ENCODE measurements around the gene FBXO3. TPM values are rescaled to one million over a fixed set of nuclear protein-coding genes. Genes with fewer than 3 reads are reported as not detected.

FBXO3 gene
- total and polyA plus RNA-seq, 2 of the 13 experiments (the other 11 are each of a cell fraction or from before 2014, with no cell fraction given): 20.4 to 27.6 TPM

DNA sequence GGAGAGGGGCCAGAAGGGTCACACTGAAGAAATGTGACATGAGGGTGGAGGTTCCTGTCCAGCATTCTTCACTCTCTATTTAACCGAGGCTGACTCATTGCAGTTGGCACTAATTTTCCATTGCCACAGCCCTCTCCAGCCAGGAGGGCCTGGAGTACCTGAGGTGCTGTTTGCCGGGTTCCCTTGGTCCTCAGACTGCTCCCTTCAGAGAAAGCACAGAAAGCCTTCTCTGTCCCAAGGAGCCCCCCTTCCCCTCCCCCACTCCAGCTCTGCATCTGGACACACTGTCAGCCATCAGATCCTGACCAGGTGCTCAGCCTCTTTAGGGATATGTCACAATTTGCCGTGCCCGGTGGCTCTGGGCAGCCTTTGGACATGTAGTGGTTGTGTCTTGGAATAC, 70.5 kb downstream of the FBXO3 start:
- Histone ChIP-seq H3K27ac (ENCODE audit: extremely low read length, insufficient read depth, low read length) (no peak overlapping the region), H3K79me2 (ENCODE audit: insufficient read depth, low read length) (no peaks in the 10 kb centered on the region), H2AFZ (ENCODE audit: low read length) (no peak overlapping the region), H3K36me3 (replicated peaks in 1 of 2; ENCODE audit: control insufficient read depth in 1 of 2, insufficient read depth in 2 of 2, low read length in 2 of 2) (no peaks in the 10 kb centered on the region; a peak in 1 of 5 replicates), H3K4me2 (ENCODE audit: low read depth, low read length) (no peak overlapping the region), H3K9me3 (ENCODE audit: low read length) (no peaks in the 10 kb centered on the region), H3K4me1 (ENCODE audit: insufficient read depth, low read length) (peaks cover 80% of the 10 kb centered on the region), H4K20me1 (ENCODE audit: insufficient read depth, low read length) (no peaks in the 10 kb centered on the region; the same call in 1 of the 2 replicates), H3K27me3 (ENCODE audit: control insufficient read depth in 1 of 2, insufficient read depth in 2 of 2, low read length in 2 of 2) (no peaks in the 10 kb centered on the region), H3K9ac (ENCODE audit: insufficient read depth, low read depth, low read length) (no peak overlapping the region), H3K4me3 (replicated peaks in 1 of 3; ENCODE audit: insufficient read depth in 1 of 3, low read depth in 2 of 3, low read length in 3 of 3) (no peak overlapping the region)
- ATAC-seq: no peak
- whole genome bisulfite sequencing (ENCODE audit: low lambda C conversion rate): 65% methylated on average over 4 of the region's 4 CpGs
- in situ Hi-C loops (cut with HindIII; ENCODE audit: extremely low pct_ligation_motif_present, low pct_unique_long_range_greater_than_20kb) (no loop called here), intact Hi-C loops (cut with micrococcal nuclease; ENCODE audit: unreplicated experiment) (no loop called here)
- DNase-seq (ENCODE audit: low spot score): no peak
- ChIA-PET POLR2A (interaction anchor here (2.4 kb wide), 1 partner anchor 32 kb away, joined by 9 read pairs; the partner anchor contains the start of gene CD59), CTCF (ENCODE audit: low intra/inter-chr PET ratio, low total read pairs) (no interaction called here)
- TF ChIP-seq TMF1 (CRISPR knock-in tag; IDR thresholded peaks at IDR 0.05; ENCODE audit: low read depth) (no peak), ZNF180 (CRISPR knock-in tag; IDR thresholded peaks at IDR 0.05; ENCODE audit: borderline replicate concordance, low read depth) (no peak), ZSCAN22 (CRISPR knock-in tag; IDR thresholded peaks at IDR 0.05) (no peak), KDM4B (CRISPR knock-in tag; IDR thresholded peaks at IDR 0.05) (no peak), ZBTB3 (CRISPR knock-in tag; IDR thresholded peaks at IDR 0.05; ENCODE audit: borderline replicate concordance, low read depth) (no peak), ZNF615 (CRISPR knock-in tag; IDR thresholded peaks at IDR 0.05; ENCODE audit: borderline replicate concordance) (no peak), ZNF251 (CRISPR knock-in tag; IDR thresholded peaks at IDR 0.05) (no peak), DBP (CRISPR knock-in tag; IDR thresholded peaks at IDR 0.05; ENCODE audit: not compliant biosample characterization) (no peak), ZBTB42 (CRISPR knock-in tag; IDR thresholded peaks at IDR 0.05) (no peak), ZNF383 (CRISPR knock-in tag; IDR thresholded peaks at IDR 0.05; ENCODE audit: borderline replicate concordance) (no peak), ISL2 (CRISPR knock-in tag; IDR thresholded peaks at IDR 0.05) (no peak), CBX5 (CRISPR knock-in tag; IDR thresholded peaks at IDR 0.05; ENCODE audit: borderline replicate concordance) (no peak), SIX1 (CRISPR knock-in tag; IDR thresholded peaks at IDR 0.05; ENCODE audit: borderline replicate concordance) (no peak)
- TF ChIP-seq, protein P1, sequence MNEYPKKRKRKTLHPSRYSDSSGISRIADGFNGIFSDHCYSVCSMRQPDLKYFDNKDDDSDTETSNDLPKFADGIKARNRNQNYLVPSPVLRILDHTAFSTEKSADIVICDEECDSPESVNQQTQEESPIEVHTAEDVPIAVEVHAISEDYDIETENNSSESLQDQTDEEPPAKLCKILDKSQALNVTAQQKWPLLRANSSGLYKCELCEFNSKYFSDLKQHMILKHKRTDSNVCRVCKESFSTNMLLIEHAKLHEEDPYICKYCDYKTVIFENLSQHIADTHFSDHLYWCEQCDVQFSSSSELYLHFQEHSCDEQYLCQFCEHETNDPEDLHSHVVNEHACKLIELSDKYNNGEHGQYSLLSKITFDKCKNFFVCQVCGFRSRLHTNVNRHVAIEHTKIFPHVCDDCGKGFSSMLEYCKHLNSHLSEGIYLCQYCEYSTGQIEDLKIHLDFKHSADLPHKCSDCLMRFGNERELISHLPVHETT (CRISPR knock-in tag; conservative IDR thresholded peaks at IDR 0.05): no peak
- no peak for FAIRE-seq
- BruUV-seq (replicated peaks): no TSS peak

All from HepG2 (cell line).